ENCODE measurements around the gene LYZL4. TPM values are rescaled to one million over a fixed set of nuclear protein-coding genes. Genes with fewer than 3 reads are reported as not detected.

LYZL4 gene
- total and polyA plus RNA-seq, 12 donors: not detected

GRCh38 chr3:42443819-42444436, 33.5 kb upstream of the LYZL4 start:
- Histone ChIP-seq H3K27me3 (peaks cover 0 to 7% (median 0%) of the 10 kb centered on the region in 7 donors), H3K4me3 (no peak overlapping the region), H3K4me1 (no peaks in the 10 kb centered on the region), H3K27ac (no peak overlapping the region), H3K9me3 (no peaks in the 10 kb centered on the region), H3K36me3 (no peaks in the 10 kb centered on the region)
- ATAC-seq (peak; percentile 92 to 98 (median 95)), DNase-seq (peak; percentile 75 to 87)
- intact Hi-C loops (cut with DNase I): loop anchor here (1.0 to 10.0 kb wide), 10 partner anchors 101 to 552 kb away; no protein-coding TSS in a partner anchor
- WGBS, 2 donors: 25 to 26% methylated on average over 9 of the region's 9 CpGs
- peak; percentile 91 to 99 (median 97) for TF ChIP-seq CTCF (IDR thresholded peaks at IDR 0.05)

GRCh38 chr3:42443292-42443691, 32.9 kb upstream of the LYZL4 start:
- no peak for TF ChIP-seq CTCF (IDR thresholded peaks at IDR 0.05)
- DNase-seq (no peak), ATAC-seq (no peak)
- no peaks in the 10 kb centered on the region for H3K9me3 ChIP-seq
- intact Hi-C loops (cut with DNase I): loop anchor here (1.0 to 10.0 kb wide), 9 partner anchors 102 to 551 kb away; no protein-coding TSS in a partner anchor
- no peak overlapping the region for H3K4me3 ChIP-seq
- H3K27ac ChIP-seq: no peak overlapping the region
- peaks cover 0 to 7% (median 0%) of the 10 kb centered on the region in 7 donors for H3K27me3 ChIP-seq
- no peaks in the 10 kb centered on the region for H3K4me1 ChIP-seq
- no peaks in the 10 kb centered on the region for H3K36me3 ChIP-seq
- WGBS, 2 donors: 75 to 82% methylated on average over 4 of the region's 4 CpGs

GRCh38 chr3:42442640-42443039, 32.2 kb upstream of the LYZL4 start:
- no peak for ATAC-seq
- Histone ChIP-seq H3K4me1 (no peaks in the 10 kb centered on the region), H3K4me3 (no peak overlapping the region), H3K36me3 (no peaks in the 10 kb centered on the region), H3K9me3 (no peaks in the 10 kb centered on the region), H3K27ac (no peak overlapping the region), H3K27me3 (peaks cover 0 to 7% (median 0%) of the 10 kb centered on the region in 7 donors)
- intact Hi-C loops (cut with DNase I): loop anchor here (1.0 to 10.0 kb wide), 9 partner anchors 102 to 550 kb away; no protein-coding TSS in a partner anchor
- WGBS, 2 donors: 89 to 91% methylated on average over 5 of the region's 5 CpGs
- DNase-seq: no peak
- TF ChIP-seq CTCF (IDR thresholded peaks at IDR 0.05): no peak

GRCh38 chr3:42441791-42442190, 31.4 kb upstream of the LYZL4 start:
- no peak overlapping the region for H3K27ac ChIP-seq
- H3K9me3 ChIP-seq: no peaks in the 10 kb centered on the region
- H3K27me3 ChIP-seq: peaks cover 0 to 7% (median 0%) of the 10 kb centered on the region in 7 donors
- no peak for TF ChIP-seq CTCF (IDR thresholded peaks at IDR 0.05)
- no peak for DNase-seq
- intact Hi-C loops (cut with DNase I): loop anchor here (5.0 to 10.0 kb wide), 8 partner anchors 103 to 549 kb away; no protein-coding TSS in a partner anchor
- H3K36me3 ChIP-seq: no peaks in the 10 kb centered on the region
- H3K4me1 ChIP-seq: no peaks in the 10 kb centered on the region
- no peak for ATAC-seq
- WGBS, 2 donors: 72 to 73% methylated on average over 2 of the region's 2 CpGs
- H3K4me3 ChIP-seq: no peak overlapping the region
